Large intestine (tissue), 3 donors: Measurements from ENCODE around the gene CDC42EP4. TPM values are rescaled to one million over a fixed set of nuclear protein-coding genes. Genes with fewer than 3 reads are reported as not detected.
A peak's percentile ranks its signal among the peaks of the same experiment; 100 is the strongest.

ENCODE experiments used
- DNase-seq, 2 donors: peaks; one replicate each; pipeline versions ENCODE4 v3.0.0 to v3.0.0-alpha.2; 2013
- H3K27ac ChIP-seq: one replicate; pipeline ENCODE4 v1.5.1; 2013; ENCODE audit warnings: low read length
- H3K27me3 ChIP-seq: 2 replicates; pipeline ENCODE4 v1.6.1; 2013; ENCODE audit warnings: low read length; ENCODE audit not compliant: control insufficient read depth, insufficient read depth
- H3K36me3 ChIP-seq: 2 replicates; pipeline ENCODE4 v1.6.1; 2013; ENCODE audit warnings: low read length; ENCODE audit not compliant: control insufficient read depth, insufficient read depth
- H3K4me1 ChIP-seq: one replicate; pipeline ENCODE4 v1.6.1; 2013; ENCODE audit warnings: low read length; ENCODE audit not compliant: control insufficient read depth, insufficient read depth
- H3K4me3 ChIP-seq: one replicate; pipeline ENCODE4 v1.5.1; 2013; ENCODE audit warnings: low read length
- H3K9me3 ChIP-seq: one replicate; pipeline ENCODE4 v1.6.1; 2013; ENCODE audit warnings: mild to moderate bottlenecking, low read depth, low read length, moderate library complexity; ENCODE audit not compliant: control insufficient read depth
- WGBS: methylation state at CpG from one replicate; pipeline ENCODE4 v1.1.5; 2013; ENCODE audit warnings: low lambda C conversion rate; ENCODE audit not compliant: insufficient coverage; 5-methylcytosine and 5-hydroxymethylcytosine counted together
- polyA plus RNA-seq: library from polyadenylated mRNA; unstranded; fragments of 120-200 nt; gene quantifications from one replicate; pipeline ENCODE4 v1.2.1, GENCODE V29; 2013

CDC42EP4 gene
- polyA plus RNA-seq, 1 donor = 57.5 TPM

DNA sequence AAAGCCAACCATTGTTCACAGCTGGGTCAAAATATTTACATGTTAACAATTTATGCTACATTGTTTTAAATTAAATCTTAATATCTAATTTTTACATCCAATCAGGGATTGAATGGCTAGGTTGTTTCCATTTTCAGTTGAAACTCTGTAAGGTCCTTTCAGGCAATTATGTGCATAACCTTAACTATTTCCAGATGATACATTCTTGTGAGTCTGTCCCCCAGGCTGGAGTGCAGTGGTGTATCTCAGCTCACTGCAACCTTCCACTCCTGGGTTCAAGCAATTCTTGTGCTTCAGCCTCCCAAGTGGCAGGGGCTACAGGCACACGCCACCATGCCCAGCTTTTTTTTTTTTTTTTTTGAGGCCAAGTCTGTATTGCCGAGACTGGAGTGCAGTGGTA, 10.4 kb downstream of the CDC42EP4 start:
- no peak for DNase-seq
- Histone ChIP-seq H3K27me3 (no peaks in the 10 kb centered on the region), H3K4me1 (peaks cover 25% of the 10 kb centered on the region), H3K4me3 (no peak overlapping the region), H3K27ac (no peak overlapping the region), H3K9me3 (no peaks in the 10 kb centered on the region), H3K36me3 (peaks cover 24% of the 10 kb centered on the region)
- WGBS = no CpG with 5 or more reads among the region's 2 CpGs

DNA sequence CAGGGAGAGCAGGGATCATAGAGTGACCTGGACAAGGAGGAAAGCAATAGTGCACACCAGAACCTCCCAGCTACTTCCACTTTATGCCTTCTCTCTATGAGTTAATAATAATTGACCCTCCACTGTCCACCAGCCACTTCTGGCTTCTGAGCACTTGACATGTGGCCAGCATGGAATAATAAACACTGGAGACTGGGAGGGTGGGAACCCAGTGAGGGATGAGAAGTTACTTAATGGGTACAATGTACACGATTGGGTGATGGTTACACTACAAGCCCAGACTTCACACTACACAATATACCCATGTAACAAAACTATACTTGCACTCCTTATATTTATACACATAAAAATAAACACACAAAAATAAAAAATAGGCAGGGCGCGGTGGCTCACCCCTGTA, 11.4 kb downstream of the CDC42EP4 start:
- no peaks in the 10 kb centered on the region for H3K9me3 ChIP-seq
- no peaks in the 10 kb centered on the region for H3K27me3 ChIP-seq
- H3K4me3 ChIP-seq = no peak overlapping the region
- 80% methylated on average over 1 of the region's 3 CpGs for WGBS
- no peak for DNase-seq
- peaks cover 15% of the 10 kb centered on the region for H3K4me1 ChIP-seq
- no peak overlapping the region for H3K27ac ChIP-seq
- peaks cover 20% of the 10 kb centered on the region for H3K36me3 ChIP-seq

DNA sequence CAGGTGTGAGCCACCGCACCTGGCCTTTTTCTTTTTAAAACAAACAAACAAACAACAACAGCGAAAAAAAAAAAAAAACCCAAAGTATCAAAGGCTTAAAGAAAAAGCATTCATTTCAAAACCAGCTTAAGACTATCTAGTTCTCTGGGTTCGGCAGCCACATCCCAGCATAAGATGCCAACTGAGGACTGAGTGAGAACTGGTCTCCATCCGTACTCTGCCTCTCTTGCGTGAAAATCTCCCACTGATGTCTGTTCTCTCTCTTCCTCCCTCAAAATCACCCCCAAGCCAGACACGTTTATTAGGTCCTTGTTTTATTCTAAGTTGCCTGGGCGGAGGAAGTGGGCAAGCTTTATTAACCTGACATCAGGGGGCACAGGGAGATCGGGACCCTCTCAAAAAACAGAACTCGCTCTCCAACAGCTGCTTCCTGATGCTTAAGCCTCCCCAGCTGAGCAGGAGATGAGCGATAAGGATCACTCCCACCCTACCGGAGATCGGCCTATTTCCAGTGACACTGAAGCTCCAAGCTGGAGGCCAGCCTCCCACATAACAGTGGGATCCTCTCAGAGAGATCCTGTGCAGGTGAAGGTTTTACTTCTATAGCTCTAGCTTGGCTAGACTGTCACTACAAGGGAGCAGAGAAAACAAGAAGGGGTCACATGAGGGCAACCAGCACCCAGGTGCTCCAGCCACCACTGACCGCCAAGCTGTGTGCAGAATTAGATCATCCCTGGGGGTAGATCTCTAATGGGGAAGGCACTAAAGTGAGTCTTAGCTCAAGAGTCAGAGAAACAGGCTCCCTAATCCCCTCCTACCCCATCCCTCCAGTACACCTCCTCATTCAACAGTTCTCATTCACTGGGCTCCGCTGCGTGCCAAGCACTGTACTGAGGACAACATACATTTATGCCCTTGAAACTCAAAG, 13.6 kb downstream of the CDC42EP4 start:
- DNase-seq = no peak
- peaks cover 34% of the 10 kb centered on the region for H3K36me3 ChIP-seq
- no peaks in the 10 kb centered on the region for H3K9me3 ChIP-seq
- no peak overlapping the region for H3K4me3 ChIP-seq
- no peaks in the 10 kb centered on the region for H3K27me3 ChIP-seq
- H3K4me1 ChIP-seq = peaks cover 2% of the 10 kb centered on the region
- WGBS = no CpG with 5 or more reads among the region's 15 CpGs
- no peak overlapping the region for H3K27ac ChIP-seq

DNA sequence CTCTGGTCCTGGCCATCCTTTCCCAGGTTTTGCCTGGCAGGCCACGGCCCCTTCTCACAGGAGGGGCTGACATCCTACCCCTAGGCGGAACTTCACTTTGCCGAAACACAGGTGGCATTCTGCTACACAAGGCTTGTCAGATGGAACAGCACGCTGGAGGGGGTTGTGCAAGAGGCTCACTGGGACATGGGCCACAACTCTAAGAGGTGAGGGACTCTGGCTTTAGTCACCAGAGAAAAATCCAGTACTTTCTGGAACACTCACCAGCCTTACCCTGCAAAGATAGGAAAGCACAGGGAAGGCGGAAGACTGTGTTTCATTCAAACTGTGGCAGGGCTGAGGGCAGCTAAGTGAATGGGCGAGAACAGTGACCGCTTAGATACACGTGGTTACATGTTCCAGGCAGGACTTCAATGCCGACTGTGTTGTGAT, 18.3 kb downstream of the CDC42EP4 start:
- Histone ChIP-seq H3K27ac (no peak overlapping the region), H3K36me3 (peaks cover 33% of the 10 kb centered on the region), H3K9me3 (no peaks in the 10 kb centered on the region), H3K27me3 (no peaks in the 10 kb centered on the region), H3K4me3 (no peak overlapping the region), H3K4me1 (peaks cover 40% of the 10 kb centered on the region)
- DNase-seq = no peak
- no CpG with 5 or more reads among the region's 9 CpGs for WGBS

DNA sequence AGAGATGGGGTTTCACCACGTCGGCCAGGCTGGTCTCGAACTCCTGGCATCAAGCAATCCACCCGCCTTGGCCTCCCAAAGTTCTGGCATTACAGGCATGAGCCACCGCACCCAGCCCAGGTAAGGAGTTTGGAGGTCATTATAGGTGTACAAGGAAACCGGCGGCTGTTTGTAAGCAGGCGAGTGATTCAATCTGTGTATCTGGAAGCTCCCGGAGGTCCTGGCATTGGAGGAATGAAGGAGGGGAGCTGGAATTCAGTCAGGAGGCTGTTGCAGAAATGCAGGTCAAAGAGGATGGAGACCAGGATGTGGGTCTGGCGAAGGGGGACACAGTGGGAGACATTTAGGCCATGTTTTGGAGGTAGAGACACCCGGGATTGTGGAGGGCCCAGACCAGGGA, 18.8 kb downstream of the CDC42EP4 start:
- H3K27me3 ChIP-seq = no peaks in the 10 kb centered on the region
- H3K9me3 ChIP-seq = no peaks in the 10 kb centered on the region
- H3K4me1 ChIP-seq = peaks cover 42% of the 10 kb centered on the region
- no CpG with 5 or more reads among the region's 11 CpGs for WGBS
- H3K27ac ChIP-seq = no peak overlapping the region
- H3K4me3 ChIP-seq = no peak overlapping the region
- DNase-seq = no peak
- H3K36me3 ChIP-seq = peaks cover 29% of the 10 kb centered on the region

DNA sequence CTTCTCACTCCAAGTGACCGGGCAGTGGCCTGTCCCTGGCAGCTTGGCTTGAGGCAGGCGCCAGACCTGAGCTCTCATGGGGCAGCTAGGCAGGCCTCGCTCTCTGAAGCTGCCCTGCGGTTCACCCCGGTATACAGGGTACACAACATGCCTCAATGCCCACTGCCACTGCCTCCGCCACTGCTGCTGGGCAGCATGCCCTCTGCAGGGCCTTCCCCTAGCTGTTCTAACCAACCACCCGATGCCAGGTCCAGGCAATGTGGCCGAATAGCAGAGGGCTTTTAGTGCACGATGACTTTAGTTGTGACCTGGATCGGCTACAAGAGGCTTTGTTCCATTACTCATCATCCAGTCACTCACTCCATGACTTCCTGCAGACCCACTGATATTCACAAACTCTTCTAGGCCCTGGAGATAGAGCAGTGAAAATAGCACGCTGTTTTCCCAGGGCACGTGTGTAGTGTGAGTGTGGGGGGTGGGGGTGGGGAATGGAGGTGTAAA, 19.7 kb downstream of the CDC42EP4 start:
- WGBS = no CpG with 5 or more reads among the region's 12 CpGs
- Histone ChIP-seq H3K36me3 (peaks cover 31% of the 10 kb centered on the region), H3K9me3 (no peaks in the 10 kb centered on the region), H3K27ac (no peak overlapping the region), H3K4me3 (no peak overlapping the region), H3K4me1 (peaks cover 46% of the 10 kb centered on the region), H3K27me3 (no peaks in the 10 kb centered on the region)
- no peak for DNase-seq

DNA sequence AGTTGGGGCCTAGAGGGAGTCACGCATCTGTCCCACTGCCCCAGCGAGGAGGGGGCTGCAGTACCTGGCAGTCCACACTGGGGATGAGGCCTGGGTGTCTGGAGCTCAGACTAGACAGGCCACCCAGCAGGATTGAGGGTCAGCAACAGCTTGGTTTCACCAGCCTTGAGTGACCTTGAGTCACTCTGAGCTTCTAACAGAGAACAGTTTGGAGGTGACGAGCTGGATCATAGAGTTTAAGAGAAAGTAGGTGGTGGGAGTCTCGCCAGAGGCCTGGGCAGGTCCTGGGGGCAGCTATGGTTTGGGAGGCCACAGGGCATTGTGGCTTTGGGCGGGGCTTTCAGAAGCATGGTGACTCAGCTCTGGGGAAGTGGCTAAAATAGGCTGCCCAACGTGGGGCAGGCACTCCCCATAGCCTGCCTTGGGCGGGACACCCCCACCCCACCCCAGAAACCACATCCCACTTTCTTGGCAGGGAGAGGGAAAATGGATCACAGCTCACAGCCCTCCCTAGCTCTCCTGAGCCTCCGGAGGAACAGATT, 20.5 kb downstream of the CDC42EP4 start:
- Histone ChIP-seq H3K4me1 (peaks cover 52% of the 10 kb centered on the region), H3K27me3 (no peaks in the 10 kb centered on the region), H3K36me3 (peaks cover 36% of the 10 kb centered on the region), H3K27ac (no peak overlapping the region), H3K9me3 (no peaks in the 10 kb centered on the region), H3K4me3 (no peak overlapping the region)
- no peak for DNase-seq
- WGBS = no CpG with 5 or more reads among the region's 8 CpGs

DNA sequence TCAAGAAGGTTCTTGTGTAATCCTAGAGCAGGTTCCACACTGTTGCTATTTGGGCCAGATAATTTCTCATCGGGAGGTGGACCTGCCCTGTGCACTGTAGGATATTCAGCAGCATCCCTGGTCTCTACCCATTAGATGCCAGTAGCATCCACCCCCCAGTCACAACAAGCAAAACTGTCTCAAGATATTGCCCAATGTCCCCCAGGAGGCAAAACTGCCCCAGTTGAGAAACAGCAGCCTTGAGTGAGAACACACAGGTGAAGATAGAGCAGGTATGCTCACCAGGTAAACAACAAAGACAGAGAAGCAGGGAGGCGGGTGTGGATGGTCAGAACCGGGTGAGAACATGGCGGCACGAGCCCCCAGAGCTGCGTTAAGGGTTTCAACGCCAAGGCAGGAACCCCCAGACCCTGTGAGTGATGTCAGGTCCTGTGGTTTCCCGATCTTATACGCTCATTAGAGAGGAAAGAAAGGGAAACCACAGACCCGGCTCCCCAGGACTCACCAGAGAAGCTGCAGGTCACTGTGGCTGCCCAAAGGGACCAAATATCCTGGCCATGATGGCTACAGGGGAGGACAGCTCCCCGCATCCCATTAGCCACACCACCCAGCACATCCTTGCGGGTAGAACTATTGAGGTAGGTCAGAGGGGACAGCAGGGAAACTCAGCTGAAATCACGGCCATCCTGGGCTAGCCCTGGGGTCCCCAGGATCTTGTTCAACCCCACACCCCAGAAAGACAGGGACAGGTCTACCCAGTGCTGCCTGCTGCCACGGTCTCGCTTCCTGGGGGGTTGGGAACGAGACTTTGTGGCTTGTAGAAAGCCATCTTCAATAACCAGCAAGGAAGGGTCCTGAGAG, 21.2 kb downstream of the CDC42EP4 start:
- Histone ChIP-seq H3K4me3 (no peak overlapping the region), H3K36me3 (peaks cover 42% of the 10 kb centered on the region), H3K4me1 (peaks cover 52% of the 10 kb centered on the region), H3K27me3 (no peaks in the 10 kb centered on the region), H3K9me3 (peaks cover 3% of the 10 kb centered on the region), H3K27ac (peak overlapping the region; percentile 72)
- DNase-seq = no peak
- no CpG with 5 or more reads among the region's 16 CpGs for WGBS

DNA sequence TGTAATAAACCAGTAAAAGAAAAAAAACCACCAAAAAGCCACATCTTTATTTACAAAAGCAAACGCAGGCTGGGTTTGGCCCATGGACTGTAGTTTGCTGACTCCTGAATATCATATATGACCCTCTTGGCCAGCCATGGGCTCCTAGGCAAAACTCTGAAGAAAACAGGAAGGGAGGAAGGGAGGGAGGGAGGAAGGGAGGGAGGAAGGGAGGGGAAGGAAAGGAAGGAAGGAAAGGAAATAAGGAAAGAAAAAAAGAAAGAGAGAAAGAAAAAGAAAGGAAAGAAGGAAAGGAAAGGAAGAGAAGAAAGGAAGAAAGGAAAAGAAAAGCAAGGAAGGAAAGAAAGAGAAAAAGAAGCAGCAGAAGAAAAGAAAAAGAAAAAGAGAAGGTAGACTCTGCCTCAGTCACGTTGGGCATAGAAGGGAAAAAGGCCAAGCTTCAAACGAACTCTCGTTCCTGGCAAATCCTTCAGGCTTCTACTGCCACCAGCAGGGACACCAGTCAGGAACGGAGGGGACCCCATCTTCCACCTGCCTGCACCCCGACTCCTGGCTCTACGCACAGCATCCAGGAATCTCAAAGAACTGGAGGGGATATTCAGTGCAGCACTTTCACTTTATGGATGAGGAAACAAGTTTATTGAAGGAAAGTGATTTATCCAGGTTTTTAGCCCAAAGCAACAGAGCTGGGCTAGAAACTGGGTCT, 22.1 kb downstream of the CDC42EP4 start:
- Histone ChIP-seq H3K27me3 (no peaks in the 10 kb centered on the region), H3K4me1 (peaks cover 54% of the 10 kb centered on the region), H3K36me3 (peaks cover 48% of the 10 kb centered on the region), H3K9me3 (peaks cover 3% of the 10 kb centered on the region), H3K4me3 (no peak overlapping the region), H3K27ac (peak overlapping the region; percentile 72)
- no peak for DNase-seq
- 48% methylated on average over 2 of the region's 7 CpGs for WGBS
